Endothelial cell of umbilical vein (primary cell): ENCODE measurements around the gene ASB7.

Source experiments
- JUN ChIP-seq: IDR thresholded peaks from 2 replicates; pipeline ENCODE4 v1.6.1; 2011; ENCODE audit warnings: borderline replicate concordance, low read depth; ENCODE audit not compliant: insufficient read length, insufficient read depth
- POLR2AphosphoS5 ChIP-seq: IDR thresholded peaks from 2 replicates; pipeline ENCODE4 v1.6.1; 2012; ENCODE audit warnings: low read depth, mild to moderate bottlenecking, control low read depth, low read length, moderate library complexity; ENCODE audit not compliant: insufficient read depth
- TF ChIP-seq, protein P1 (sequence below), 2 donors: IDR thresholded peaks; 1 replicate in 1 of 2; 2 replicates in 1 of 2; pipeline ENCODE4 v1.5.1; 2011; ENCODE audit warnings: low read length in 2 of 2, mild to moderate bottlenecking in 2 of 2, moderate library complexity in 2 of 2, control low read depth in 1 of 2, inconsistent platforms in 1 of 2, low read depth in 1 of 2; ENCODE audit not compliant: insufficient read depth in 1 of 2; ENCODE audit errors: extremely low read depth in 1 of 2

DNA sequence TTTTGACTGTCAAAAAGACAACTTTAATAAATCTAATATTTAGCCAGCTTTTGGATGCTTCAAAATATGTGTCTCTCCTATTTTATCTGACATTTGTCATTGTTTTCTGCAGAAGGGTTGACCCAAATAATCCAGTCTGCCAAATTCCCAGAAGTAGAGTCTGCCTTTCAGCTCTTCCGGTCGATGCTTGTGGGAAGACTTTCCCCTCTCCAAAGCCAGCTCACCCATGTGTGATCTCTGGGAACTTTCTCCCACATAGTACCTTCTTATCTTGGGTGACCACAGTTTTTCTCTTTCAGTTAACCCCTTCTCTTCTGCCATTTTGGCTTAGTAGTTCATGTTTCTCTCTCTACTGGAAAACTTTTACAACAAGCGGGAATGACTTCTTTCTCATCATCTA lies 94.1 kb downstream of the ASB7 start:
- TF ChIP-seq, protein P1, sequence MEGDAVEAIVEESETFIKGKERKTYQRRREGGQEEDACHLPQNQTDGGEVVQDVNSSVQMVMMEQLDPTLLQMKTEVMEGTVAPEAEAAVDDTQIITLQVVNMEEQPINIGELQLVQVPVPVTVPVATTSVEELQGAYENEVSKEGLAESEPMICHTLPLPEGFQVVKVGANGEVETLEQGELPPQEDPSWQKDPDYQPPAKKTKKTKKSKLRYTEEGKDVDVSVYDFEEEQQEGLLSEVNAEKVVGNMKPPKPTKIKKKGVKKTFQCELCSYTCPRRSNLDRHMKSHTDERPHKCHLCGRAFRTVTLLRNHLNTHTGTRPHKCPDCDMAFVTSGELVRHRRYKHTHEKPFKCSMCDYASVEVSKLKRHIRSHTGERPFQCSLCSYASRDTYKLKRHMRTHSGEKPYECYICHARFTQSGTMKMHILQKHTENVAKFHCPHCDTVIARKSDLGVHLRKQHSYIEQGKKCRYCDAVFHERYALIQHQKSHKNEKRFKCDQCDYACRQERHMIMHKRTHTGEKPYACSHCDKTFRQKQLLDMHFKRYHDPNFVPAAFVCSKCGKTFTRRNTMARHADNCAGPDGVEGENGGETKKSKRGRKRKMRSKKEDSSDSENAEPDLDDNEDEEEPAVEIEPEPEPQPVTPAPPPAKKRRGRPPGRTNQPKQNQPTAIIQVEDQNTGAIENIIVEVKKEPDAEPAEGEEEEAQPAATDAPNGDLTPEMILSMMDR (IDR thresholded peaks at IDR 0.05; ENCODE audit: extremely low read depth in 1 of 2, insufficient read depth in 1 of 2, low read depth in 1 of 2, low read length in 2 of 2): no peak
- TF ChIP-seq JUN: no peak
- TF ChIP-seq POLR2AphosphoS5: no peak
